Ascending aorta (tissue), 2 donors: ENCODE data around the gene KIF7. TPM values are rescaled to one million over a fixed set of nuclear protein-coding genes. Genes with fewer than 3 reads are reported as not detected.

ENCODE experiments used
- DNase-seq, 2 donors: peaks; one replicate each; pipeline ENCODE4 v3.0.0-alpha.2; 2019; ENCODE audit warnings: low spot score in 2 of 2
- H3K27ac ChIP-seq, 2 donors: fragments of 200-600 bp; sonication (generic); one replicate each; pipeline ENCODE4 v1.5.1; 2016 to 2017; ENCODE audit warnings: mild to moderate bottlenecking in 1 of 2
- H3K27me3 ChIP-seq: fragments of 200-600 bp; sonication (generic); one replicate; pipeline ENCODE4 v1.5.1; 2017
- H3K36me3 ChIP-seq, 2 donors: fragments of 200-600 bp; sonication (generic); one replicate each; pipeline ENCODE4 v1.5.1; 2016
- H3K4me1 ChIP-seq, 2 donors: fragments of 200-600 bp; sonication (generic); one replicate each; pipeline ENCODE4 v1.5.1; 2016 to 2017; ENCODE audit warnings: mild to moderate bottlenecking in 1 of 2
- H3K4me3 ChIP-seq, 2 donors: fragments of 200-600 bp; sonication (generic); one replicate each; pipeline ENCODE4 v1.5.1; 2016 to 2017; ENCODE audit warnings: mild to moderate bottlenecking in 1 of 2
- H3K9me3 ChIP-seq, 2 donors: fragments of 200-600 bp; sonication (generic); one replicate each; pipeline ENCODE4 v1.5.1; 2016
- intact Hi-C: fragments of 100-400 bp; cut with DNase I; formaldehyde crosslinking; loops from one replicate; pipeline ENCODE4 v1.15.1; 2023
- total RNA-seq: library from RNA; depleted of rRNA; stranded (reverse); fragments of >200 nt; gene quantifications from one replicate; pipeline ENCODE4 v1.1.0, GENCODE V29; 2016
- TF ChIP-seq, protein P1 (sequence below), 3 experiments: fragments of 200-600 bp in 2 of 3; fragments of 450-650 bp in 1 of 3; sonication (generic) in 2 of 3; IDR thresholded peaks; one replicate each; pipeline ENCODE4 v1.5.1; 2016 to 2019; ENCODE audit warnings: antibody characterized with exemption in 3 of 3, mild to moderate bottlenecking in 1 of 3, moderate library complexity in 1 of 3

The KIF7 gene
- total RNA-seq, 1 donor from 2014 or later, result 39.1 TPM

DNA sequence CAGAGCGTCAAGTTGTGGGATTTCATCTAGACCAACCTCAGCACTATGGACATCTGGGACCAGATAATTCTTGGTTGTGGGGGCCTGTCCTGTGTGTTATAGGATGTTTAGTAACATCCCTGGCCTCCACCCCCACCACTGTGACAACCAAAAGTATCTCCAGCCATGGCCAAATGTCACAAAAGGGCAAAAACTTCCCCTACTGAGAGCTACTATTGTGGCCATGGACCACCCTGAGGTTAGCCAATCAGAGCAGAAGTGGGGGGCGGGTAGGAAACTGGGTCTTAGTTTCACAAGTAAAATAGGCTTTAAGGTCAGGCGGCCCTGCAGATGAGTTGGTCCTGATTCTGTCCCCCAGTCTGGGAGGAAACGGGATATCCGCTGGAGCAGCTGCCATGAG, 25.4 kb downstream of the KIF7 start:
- intact Hi-C loops, result no loop called here
- TF ChIP-seq, protein P1, sequence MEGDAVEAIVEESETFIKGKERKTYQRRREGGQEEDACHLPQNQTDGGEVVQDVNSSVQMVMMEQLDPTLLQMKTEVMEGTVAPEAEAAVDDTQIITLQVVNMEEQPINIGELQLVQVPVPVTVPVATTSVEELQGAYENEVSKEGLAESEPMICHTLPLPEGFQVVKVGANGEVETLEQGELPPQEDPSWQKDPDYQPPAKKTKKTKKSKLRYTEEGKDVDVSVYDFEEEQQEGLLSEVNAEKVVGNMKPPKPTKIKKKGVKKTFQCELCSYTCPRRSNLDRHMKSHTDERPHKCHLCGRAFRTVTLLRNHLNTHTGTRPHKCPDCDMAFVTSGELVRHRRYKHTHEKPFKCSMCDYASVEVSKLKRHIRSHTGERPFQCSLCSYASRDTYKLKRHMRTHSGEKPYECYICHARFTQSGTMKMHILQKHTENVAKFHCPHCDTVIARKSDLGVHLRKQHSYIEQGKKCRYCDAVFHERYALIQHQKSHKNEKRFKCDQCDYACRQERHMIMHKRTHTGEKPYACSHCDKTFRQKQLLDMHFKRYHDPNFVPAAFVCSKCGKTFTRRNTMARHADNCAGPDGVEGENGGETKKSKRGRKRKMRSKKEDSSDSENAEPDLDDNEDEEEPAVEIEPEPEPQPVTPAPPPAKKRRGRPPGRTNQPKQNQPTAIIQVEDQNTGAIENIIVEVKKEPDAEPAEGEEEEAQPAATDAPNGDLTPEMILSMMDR (IDR thresholded peaks at IDR 0.05), result no peak
- Histone ChIP-seq H3K4me3 (no peak overlapping the region), H3K27ac (no peak overlapping the region), H3K9me3 (no peaks in the 10 kb centered on the region), H3K36me3 (peaks cover 73 to 74% of the 10 kb centered on the region in 2 donors), H3K4me1 (no peaks in the 10 kb centered on the region), H3K27me3 (no peaks in the 10 kb centered on the region)
- no peak for DNase-seq

DNA sequence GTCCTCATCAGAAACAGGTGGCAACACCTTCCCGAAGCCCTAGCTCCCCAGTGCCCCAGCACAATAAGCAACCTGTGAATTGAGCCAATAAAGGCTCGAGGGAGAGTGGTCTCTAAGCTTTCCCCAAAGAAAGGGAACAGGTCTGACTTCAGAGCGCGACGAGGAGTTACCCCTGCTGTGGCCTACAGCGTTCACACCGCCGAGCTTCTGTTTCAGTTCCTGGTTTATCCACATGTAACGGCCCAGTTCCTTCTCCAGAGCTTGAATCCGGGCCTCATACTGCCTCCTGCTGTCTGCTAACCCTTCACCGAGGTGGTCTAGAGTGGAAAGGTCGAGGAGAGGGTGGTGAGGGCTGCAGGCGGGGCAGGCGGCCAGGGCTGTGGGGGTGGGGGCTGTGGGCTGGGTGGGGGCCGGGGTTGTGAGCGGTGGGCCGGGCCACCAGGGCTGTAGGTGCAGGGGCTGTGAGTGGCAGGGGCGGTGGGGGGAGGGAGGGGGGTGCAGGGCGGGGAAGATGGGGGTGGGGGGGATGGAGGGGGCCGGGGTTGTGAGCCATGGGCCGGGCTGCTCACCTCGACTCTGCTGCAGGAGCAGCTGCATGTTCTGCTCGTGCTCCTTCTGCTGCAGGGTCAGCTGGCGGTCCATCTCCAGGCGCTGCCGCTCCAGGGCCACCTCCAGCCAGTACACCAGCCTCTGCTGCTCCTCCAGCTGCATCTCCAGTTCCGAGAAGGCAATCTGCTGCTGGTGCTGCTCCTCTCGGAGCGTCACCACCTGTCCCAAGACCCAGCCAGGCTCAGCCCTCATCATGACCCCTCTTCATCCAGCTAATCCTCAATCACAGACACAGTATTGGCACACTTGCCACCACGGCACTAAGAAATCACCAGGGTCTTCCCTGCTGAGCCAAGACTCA, 26.2 kb downstream of the KIF7 start:
- Histone ChIP-seq H3K4me1 (no peaks in the 10 kb centered on the region), H3K9me3 (no peaks in the 10 kb centered on the region), H3K4me3 (no peak overlapping the region), H3K27me3 (no peaks in the 10 kb centered on the region), H3K27ac (no peak overlapping the region), H3K36me3 (peaks cover 72 to 74% of the 10 kb centered on the region in 2 donors)
- DNase-seq, result no peak
- intact Hi-C loops, result no loop called here
- TF ChIP-seq, protein P1 (IDR thresholded peaks at IDR 0.05), result no peak

DNA sequence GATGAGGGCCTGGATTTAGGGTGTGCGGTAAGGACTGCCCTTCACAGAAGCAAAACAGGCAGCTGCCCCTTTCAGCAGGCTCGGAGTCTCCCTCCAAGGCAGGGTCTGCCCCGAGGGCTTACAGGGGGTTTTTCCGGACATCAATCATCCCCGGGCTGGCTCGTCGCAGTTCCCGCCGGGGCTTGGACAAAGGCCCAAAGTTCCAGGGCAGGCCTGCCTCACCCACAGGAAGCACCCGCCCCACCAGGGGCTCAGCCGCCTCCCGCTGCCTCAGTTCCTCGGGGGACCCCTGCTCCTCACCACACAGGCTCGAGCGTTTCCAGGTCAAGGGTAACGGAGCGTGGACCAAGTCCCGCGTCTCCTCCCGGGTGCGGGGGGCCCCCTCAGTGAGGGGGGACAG, 27.0 kb downstream of the KIF7 start:
- Histone ChIP-seq H3K27ac (no peak overlapping the region), H3K36me3 (peaks cover 65 to 68% of the 10 kb centered on the region in 2 donors), H3K4me1 (peaks cover 0 to 6% of the 10 kb centered on the region in 2 donors), H3K9me3 (no peaks in the 10 kb centered on the region), H3K27me3 (no peaks in the 10 kb centered on the region), H3K4me3 (no peak overlapping the region)
- TF ChIP-seq, protein P1 (IDR thresholded peaks at IDR 0.05), result no peak
- intact Hi-C loops, result no loop called here
- no peak for DNase-seq

DNA sequence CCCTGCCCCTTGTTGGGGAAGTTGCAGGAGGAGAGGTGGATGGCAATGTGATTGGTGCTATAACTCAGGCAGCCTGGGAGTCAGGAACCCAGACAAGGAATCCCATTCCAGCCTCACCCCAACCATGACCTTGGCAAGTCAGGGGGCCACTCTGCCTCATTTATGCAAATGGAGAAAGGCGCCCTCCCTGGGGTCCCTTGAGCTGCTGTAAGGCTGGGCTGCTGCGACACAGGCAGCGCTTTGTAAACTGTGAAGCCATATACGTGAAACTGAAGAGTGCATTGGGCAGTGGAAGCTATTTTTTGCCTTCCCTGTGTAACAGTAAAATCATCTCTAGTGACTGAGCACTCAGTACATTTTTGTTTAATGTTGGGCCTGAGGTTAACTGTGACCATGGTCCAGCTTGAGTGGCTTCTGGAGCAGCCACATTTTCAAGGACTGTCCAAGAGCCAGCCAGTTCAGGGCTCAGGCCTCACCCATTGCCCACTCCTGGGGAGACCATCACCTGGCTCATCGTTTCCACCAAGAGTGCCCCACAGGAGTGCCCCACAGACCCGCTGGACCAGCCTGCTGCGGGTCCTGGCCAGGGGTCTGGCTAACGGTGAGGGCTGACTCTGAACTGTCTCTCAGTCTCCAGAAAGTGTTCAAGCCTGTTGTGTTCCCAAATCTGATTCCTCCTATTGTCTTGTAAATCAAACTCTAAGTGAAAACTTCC, 27.9 kb downstream of the KIF7 start:
- Histone ChIP-seq H3K4me1 (peaks cover 0 to 12% of the 10 kb centered on the region in 2 donors), H3K4me3 (no peak overlapping the region), H3K27ac (no peak overlapping the region), H3K27me3 (no peaks in the 10 kb centered on the region), H3K9me3 (no peaks in the 10 kb centered on the region), H3K36me3 (peaks cover 57 to 59% of the 10 kb centered on the region in 2 donors)
- DNase-seq, result no peak
- intact Hi-C loops, result no loop called here
- TF ChIP-seq, protein P1 (IDR thresholded peaks at IDR 0.05), result no peak

DNA sequence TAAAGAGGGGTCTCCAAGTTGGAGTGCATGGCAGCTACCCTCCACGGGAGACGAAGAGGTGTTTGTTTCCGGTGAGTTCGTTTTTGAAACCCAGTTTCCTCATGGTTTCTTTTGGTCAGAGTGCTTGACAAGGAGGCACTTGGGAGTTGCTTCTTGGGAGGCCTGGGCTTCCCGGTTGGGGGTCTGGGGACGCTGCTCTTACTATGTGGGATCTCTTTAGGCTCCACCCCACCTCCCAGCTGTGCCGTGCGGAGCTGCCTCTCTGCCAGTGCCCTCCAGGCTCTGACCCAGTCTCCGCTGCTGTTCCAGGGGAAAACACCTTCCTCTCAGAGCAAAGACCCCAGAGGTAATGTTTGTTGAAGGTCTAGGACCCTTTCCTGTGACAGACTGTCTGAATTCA, 29.6 kb downstream of the KIF7 start:
- Histone ChIP-seq H3K36me3 (peaks cover 40 to 42% of the 10 kb centered on the region in 2 donors), H3K9me3 (no peaks in the 10 kb centered on the region), H3K4me3 (no peak overlapping the region), H3K4me1 (peaks cover 0 to 12% of the 10 kb centered on the region in 2 donors), H3K27ac (no peak overlapping the region), H3K27me3 (no peaks in the 10 kb centered on the region)
- TF ChIP-seq, protein P1 (IDR thresholded peaks at IDR 0.05), result no peak
- no peak for DNase-seq
- intact Hi-C loops, result no loop called here
